ENCODE results near the gene SEC14L5.
"Not testable (repeated sequence)": the region's sequence is repeated elsewhere in the genome, so short reads cannot be mapped to it uniquely, and the experiment has no call there.

Gene SEC14L5

GRCh38 chr16:4923853-4924252 is 34.3 kb upstream of the SEC14L5 start:
- no peak for DNase-seq
- TF ChIP-seq GATA1 (IDR thresholded peaks at IDR 0.05; ENCODE audit: low read depth, low read length) (no peak), POLR2A (IDR thresholded peaks at IDR 0.05; ENCODE audit: low read length) (no peak)

GRCh38 chr16:4924593-4925292 is 33.4 kb upstream of the SEC14L5 start:
- TF ChIP-seq POLR2A (IDR thresholded peaks at IDR 0.05; ENCODE audit: low read length) (no peak), GATA1 (IDR thresholded peaks at IDR 0.05; ENCODE audit: low read depth, low read length) (no peak)
- DNase-seq, result no peak

GRCh38 chr16:4925293-4925607 is 32.9 kb upstream of the SEC14L5 start:
- no peak for TF ChIP-seq POLR2A (IDR thresholded peaks at IDR 0.05; ENCODE audit: low read length)
- TF ChIP-seq GATA1 (IDR thresholded peaks at IDR 0.05; ENCODE audit: low read depth, low read length), result no peak
- DNase-seq, result no peak

- DNase-seq, result no peak
- no peak for TF ChIP-seq POLR2A (IDR thresholded peaks at IDR 0.05; ENCODE audit: low read length)
- TF ChIP-seq GATA1 (IDR thresholded peaks at IDR 0.05; ENCODE audit: low read depth, low read length), result no peak
Measured at GRCh38 chr16:4925791-4926190, 32.3 kb upstream of the SEC14L5 start.

- no peak for DNase-seq
- no peak for TF ChIP-seq POLR2A (IDR thresholded peaks at IDR 0.05; ENCODE audit: low read length)
- no peak for TF ChIP-seq GATA1 (IDR thresholded peaks at IDR 0.05; ENCODE audit: low read depth, low read length)
Measured at GRCh38 chr16:4926928-4927327, 31.2 kb upstream of the SEC14L5 start.

- TF ChIP-seq POLR2A (IDR thresholded peaks at IDR 0.05; ENCODE audit: low read length) (no peak), GATA1 (IDR thresholded peaks at IDR 0.05; ENCODE audit: low read depth, low read length) (no peak)
- DNase-seq, result no peak
Measured at GRCh38 chr16:4927661-4928060, 30.5 kb upstream of the SEC14L5 start.

GRCh38 chr16:4928227-4928626 is 29.9 kb upstream of the SEC14L5 start:
- TF ChIP-seq POLR2A (IDR thresholded peaks at IDR 0.05; ENCODE audit: low read length) (no peak), GATA1 (IDR thresholded peaks at IDR 0.05; ENCODE audit: low read depth, low read length) (no peak)
- no peak for DNase-seq

GRCh38 chr16:4929619-4930018 is 28.5 kb upstream of the SEC14L5 start:
- not testable (repeated sequence) for DNase-seq

- TF ChIP-seq POLR2A (IDR thresholded peaks at IDR 0.05; ENCODE audit: low read length) (no peak), GATA1 (IDR thresholded peaks at IDR 0.05; ENCODE audit: low read depth, low read length) (no peak)
- DNase-seq, result no peak
Measured at GRCh38 chr16:4931381-4931780, 26.7 kb upstream of the SEC14L5 start.

- no peak for TF ChIP-seq POLR2A (IDR thresholded peaks at IDR 0.05; ENCODE audit: low read length)
- TF ChIP-seq GATA1 (IDR thresholded peaks at IDR 0.05; ENCODE audit: low read depth, low read length), result no peak
- no peak for DNase-seq
Measured at GRCh38 chr16:4933433-4933832, 24.7 kb upstream of the SEC14L5 start.

GRCh38 chr16:4933871-4934395 is 24.2 kb upstream of the SEC14L5 start:
- no peak for DNase-seq
- TF ChIP-seq POLR2A (IDR thresholded peaks at IDR 0.05; ENCODE audit: low read length) (no peak), GATA1 (IDR thresholded peaks at IDR 0.05; ENCODE audit: low read depth, low read length) (no peak)

GRCh38 chr16:4934591-4934990 is 23.5 kb upstream of the SEC14L5 start:
- no peak for DNase-seq
- TF ChIP-seq GATA1 (IDR thresholded peaks at IDR 0.05; ENCODE audit: low read depth, low read length) (no peak), POLR2A (IDR thresholded peaks at IDR 0.05; ENCODE audit: low read length) (no peak)

- no peak for DNase-seq
- no peak for TF ChIP-seq POLR2A (IDR thresholded peaks at IDR 0.05; ENCODE audit: low read length)
- TF ChIP-seq GATA1 (IDR thresholded peaks at IDR 0.05; ENCODE audit: low read depth, low read length), result no peak
Measured at GRCh38 chr16:4935241-4935855, 22.8 kb upstream of the SEC14L5 start.

GRCh38 chr16:4936181-4936990 is 21.7 kb upstream of the SEC14L5 start:
- peak; percentile 19 to 27 for DNase-seq
- no peak for TF ChIP-seq GATA1 (IDR thresholded peaks at IDR 0.05; ENCODE audit: low read depth, low read length)
- no peak for TF ChIP-seq POLR2A (IDR thresholded peaks at IDR 0.05; ENCODE audit: low read length)
